Cardiac muscle cell (in vitro differentiated cells and primary cell): ENCODE data around the gene BRD1. TPM values are rescaled to one million over a fixed set of nuclear protein-coding genes. Genes with fewer than 3 reads are reported as not detected.

Source experiments
- DNase-seq, 2 donors: peaks; one replicate each; pipeline versions ENCODE4 v3.0.0 to v3.0.0-alpha.2; 2010 to 2017; ENCODE audit warnings: low read depth in 1 of 2, low spot score in 1 of 2
- H3K27ac ChIP-seq: fragments of 200-600 bp; sonication (generic); 2 replicates; pipeline ENCODE4 v1.5.1; 2016
- H3K27me3 ChIP-seq: fragments of 200-600 bp; sonication (generic); 2 replicates; pipeline ENCODE4 v1.6.0; 2016; ENCODE audit warnings: control low read depth
- H3K36me3 ChIP-seq: fragments of 200-600 bp; sonication (generic); 2 replicates; pipeline ENCODE4 v1.5.1; 2016; ENCODE audit warnings: control low read depth
- H3K4me1 ChIP-seq: fragments of 200-600 bp; sonication (generic); 2 replicates; pipeline ENCODE4 v1.8.1; 2017; ENCODE audit warnings: low read depth, mild to moderate bottlenecking, mixed run types
- H3K4me3 ChIP-seq: fragments of 200-600 bp; sonication (generic); 2 replicates; pipeline ENCODE4 v1.5.1; 2016; ENCODE audit warnings: mild to moderate bottlenecking
- H3K9me3 ChIP-seq: fragments of 200-600 bp; sonication (generic); 2 replicates; pipeline ENCODE4 v1.5.1; 2017; ENCODE audit warnings: low read depth, mild to moderate bottlenecking, control low read depth
- polyA plus RNA-seq: library from polyadenylated mRNA; unstranded; fragments of >200 nt; fragmentation: Nextera tagmentation; extraction: Ambion mirVana; gene quantifications from 2 replicates; pipeline ENCODE4 v1.2.1, GENCODE V29; 2016
- total RNA-seq: library from RNA; depleted of rRNA; stranded (reverse); fragments of >200 nt; gene quantifications from 2 replicates; pipeline ENCODE4 v1.2.3, GENCODE V29; 2016
- TF ChIP-seq, protein P1 (sequence below): IDR thresholded peaks from 2 replicates; pipeline ENCODE4 v1.5.1; 2012; ENCODE audit warnings: low read depth, mild to moderate bottlenecking, low read length

BRD1 gene
- total and polyA plus RNA-seq, 2 experiments from 2014 or later: 25.8 to 40.9 TPM

DNA sequence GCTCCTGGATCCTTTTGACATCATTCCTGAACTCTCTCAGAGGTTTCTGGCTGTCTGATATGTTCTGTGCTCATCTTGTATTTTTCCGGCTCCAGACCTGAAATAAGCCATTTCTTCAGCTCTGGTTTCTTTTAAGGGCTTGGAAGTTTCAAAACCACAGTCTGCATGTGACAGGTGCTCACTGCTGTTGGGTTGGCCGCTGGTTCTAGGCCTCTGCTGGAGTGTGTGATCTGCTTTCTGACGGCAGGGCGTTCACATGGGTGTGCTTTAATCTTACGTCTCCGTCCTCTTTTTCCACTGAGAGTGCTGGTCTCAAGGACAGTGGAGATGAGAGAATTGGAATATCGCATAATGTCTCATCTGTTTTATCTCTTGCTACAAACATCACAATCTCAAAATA is 36.3 kb upstream of the BRD1 start:
- no peak for DNase-seq
- Histone ChIP-seq H3K36me3 (no peaks in the 10 kb centered on the region), H3K27me3 (no peaks in the 10 kb centered on the region), H3K4me1 (no peaks in the 10 kb centered on the region), H3K27ac (no peak overlapping the region), H3K4me3 (no peak overlapping the region), H3K9me3 (no peaks in the 10 kb centered on the region)
- TF ChIP-seq, protein P1, sequence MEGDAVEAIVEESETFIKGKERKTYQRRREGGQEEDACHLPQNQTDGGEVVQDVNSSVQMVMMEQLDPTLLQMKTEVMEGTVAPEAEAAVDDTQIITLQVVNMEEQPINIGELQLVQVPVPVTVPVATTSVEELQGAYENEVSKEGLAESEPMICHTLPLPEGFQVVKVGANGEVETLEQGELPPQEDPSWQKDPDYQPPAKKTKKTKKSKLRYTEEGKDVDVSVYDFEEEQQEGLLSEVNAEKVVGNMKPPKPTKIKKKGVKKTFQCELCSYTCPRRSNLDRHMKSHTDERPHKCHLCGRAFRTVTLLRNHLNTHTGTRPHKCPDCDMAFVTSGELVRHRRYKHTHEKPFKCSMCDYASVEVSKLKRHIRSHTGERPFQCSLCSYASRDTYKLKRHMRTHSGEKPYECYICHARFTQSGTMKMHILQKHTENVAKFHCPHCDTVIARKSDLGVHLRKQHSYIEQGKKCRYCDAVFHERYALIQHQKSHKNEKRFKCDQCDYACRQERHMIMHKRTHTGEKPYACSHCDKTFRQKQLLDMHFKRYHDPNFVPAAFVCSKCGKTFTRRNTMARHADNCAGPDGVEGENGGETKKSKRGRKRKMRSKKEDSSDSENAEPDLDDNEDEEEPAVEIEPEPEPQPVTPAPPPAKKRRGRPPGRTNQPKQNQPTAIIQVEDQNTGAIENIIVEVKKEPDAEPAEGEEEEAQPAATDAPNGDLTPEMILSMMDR: no peak

DNA sequence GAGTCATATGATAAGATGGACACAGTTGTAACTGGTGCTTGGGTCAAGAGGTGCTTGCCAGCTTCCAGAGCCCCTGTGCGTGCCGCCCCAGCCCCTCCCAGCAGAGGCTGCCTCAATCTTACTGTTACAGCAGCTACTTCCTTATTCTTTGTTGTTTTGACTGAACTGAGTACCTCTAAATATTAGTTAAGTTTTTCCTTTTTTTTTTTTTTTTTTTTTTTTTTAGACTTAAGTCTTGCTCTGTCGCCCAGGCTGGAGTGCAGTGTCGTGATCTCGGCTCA is 34.8 kb upstream of the BRD1 start:
- Histone ChIP-seq H3K36me3 (no peaks in the 10 kb centered on the region), H3K4me1 (no peaks in the 10 kb centered on the region), H3K27me3 (no peaks in the 10 kb centered on the region), H3K27ac (no peak overlapping the region), H3K4me3 (no peak overlapping the region), H3K9me3 (no peaks in the 10 kb centered on the region)
- peak in 1 of 2 donors; percentile 20 for DNase-seq
- TF ChIP-seq, protein P1: no peak

DNA sequence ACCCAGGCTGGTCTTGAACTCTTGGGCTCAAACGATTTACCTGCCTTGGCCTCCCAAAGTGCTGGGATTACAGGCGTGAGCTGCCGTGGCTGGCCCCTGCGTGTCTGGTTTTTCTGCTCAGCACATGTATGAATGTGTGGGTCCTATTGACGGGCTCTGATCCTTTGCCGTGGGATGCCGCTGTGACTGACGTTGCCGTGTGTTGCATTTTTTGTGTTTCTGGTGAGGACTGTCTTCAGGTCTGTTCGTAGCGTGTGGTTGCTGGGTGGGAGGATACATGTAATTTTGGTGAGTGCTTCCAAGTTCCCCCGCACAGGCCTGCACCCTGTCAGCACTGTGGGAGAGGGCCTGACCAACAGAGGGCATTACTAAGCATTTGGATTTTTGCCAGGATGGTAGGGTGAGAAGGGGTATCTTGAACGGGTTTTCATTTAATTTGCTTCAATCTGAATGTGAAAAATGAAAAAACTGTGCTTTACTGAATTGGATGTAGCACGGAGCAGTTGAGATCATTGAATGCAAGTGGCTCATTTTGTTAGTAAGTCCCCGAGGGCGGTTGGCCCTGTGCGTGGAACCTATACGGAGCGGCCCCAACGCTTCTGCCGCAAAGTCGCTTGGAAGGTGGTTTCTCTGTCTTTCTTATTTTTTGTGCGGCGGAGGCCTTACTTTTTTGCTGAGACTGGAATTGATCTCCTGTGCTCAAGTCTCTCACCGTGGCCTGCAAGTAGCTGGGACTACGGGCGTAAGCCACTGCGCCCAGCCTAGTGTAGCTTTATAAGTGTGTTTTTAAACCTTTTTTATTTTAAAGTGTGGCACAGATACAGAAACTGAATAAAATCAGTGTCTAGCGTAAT is 34.2 kb upstream of the BRD1 start:
- no peak overlapping the region for H3K27ac ChIP-seq
- H3K4me1 ChIP-seq: no peaks in the 10 kb centered on the region
- H3K9me3 ChIP-seq: no peaks in the 10 kb centered on the region
- no peak overlapping the region for H3K4me3 ChIP-seq
- no peaks in the 10 kb centered on the region for H3K27me3 ChIP-seq
- DNase-seq: peak in 1 of 2 donors; percentile 29
- no peaks in the 10 kb centered on the region for H3K36me3 ChIP-seq
- TF ChIP-seq, protein P1: no peak

DNA sequence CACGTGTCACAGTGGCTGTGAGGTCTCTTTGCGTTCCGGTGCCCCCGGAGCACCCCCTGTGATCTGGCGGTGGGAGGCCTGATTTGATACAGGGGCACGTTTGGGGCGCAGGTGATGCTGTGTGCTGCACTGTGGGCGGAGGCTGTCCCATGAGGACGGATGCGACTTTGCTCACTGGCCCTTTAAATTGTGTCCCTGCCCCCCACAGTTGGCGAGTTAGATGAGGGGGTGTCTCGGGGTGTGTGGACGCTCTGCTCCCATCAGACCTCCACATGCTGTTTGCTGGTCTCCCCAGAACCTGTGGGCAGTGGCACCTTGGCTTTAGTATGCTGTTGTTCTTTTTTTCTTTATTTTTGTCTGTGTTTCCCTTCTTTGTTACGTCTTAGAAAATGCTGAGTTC is 31.2 kb upstream of the BRD1 start:
- no peaks in the 10 kb centered on the region for H3K9me3 ChIP-seq

DNA sequence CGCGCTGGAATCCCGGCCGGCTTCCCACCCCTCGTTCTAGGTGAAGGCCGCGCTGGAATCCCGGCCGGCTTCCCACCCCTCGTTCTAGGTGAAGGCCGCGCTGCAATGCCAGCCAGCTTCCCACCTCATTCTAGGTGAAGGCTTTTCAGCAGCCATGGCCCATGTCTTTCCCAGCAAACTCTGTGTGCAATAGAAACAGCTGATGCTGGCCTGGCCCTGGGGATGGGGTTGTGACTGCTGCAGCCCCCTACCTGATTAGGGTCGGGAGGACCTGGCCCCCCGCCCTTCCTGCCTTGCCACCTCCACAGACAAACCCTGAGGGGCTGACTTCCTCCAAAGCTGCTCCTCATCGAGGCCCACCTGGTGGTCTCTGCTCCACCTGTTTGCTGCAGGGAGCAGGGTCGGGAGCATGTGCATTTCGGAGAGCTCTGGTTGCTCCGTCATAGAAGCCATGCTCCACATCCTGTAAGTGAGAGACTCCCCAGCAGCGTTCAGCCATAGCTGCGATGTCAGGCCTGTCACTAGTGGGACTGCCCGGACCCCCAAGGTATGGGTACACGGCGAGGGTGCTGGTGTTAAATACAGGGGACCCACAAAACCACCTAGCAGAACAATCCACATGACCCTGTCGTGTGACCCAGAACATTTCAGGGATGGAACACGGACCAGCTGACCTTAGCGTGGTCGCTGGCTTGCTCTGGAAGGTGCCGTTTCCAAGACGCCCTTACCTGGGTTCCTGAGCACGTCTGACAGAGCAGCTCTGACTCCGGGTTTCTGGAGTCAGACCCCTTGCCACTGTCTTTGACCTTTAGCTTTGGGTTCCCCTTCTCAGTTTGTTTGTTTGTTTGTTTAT is 29.3 kb upstream of the BRD1 start:
- H3K4me1 ChIP-seq: peaks cover 8% of the 10 kb centered on the region
- H3K27me3 ChIP-seq: peaks cover 7% of the 10 kb centered on the region
- H3K9me3 ChIP-seq: no peaks in the 10 kb centered on the region
- H3K36me3 ChIP-seq: no peaks in the 10 kb centered on the region
- no peak overlapping the region for H3K4me3 ChIP-seq
- TF ChIP-seq, protein P1: no peak
- no peak overlapping the region for H3K27ac ChIP-seq
- no peak for DNase-seq

More for the DNA sequence above, 31.2 kb upstream of the BRD1 start:
- no peaks in the 10 kb centered on the region for H3K27me3 ChIP-seq
- H3K4me1 ChIP-seq: peaks cover 8% of the 10 kb centered on the region
- H3K4me3 ChIP-seq: no peak overlapping the region
- H3K36me3 ChIP-seq: no peaks in the 10 kb centered on the region
- no peak overlapping the region for H3K27ac ChIP-seq
- TF ChIP-seq, protein P1: no peak
- no peak for DNase-seq
